Dedifferentiated amniotic fluid mesenchymal stem cell (primary cell): ENCODE measurements around the gene SH3TC1.

ENCODE experiments used
- DNase-seq: peaks from one replicate; pipeline ENCODE4 v3.0.0-alpha.2; 2016; ENCODE audit errors: extremely low spot score

Gene SH3TC1

GRCh38 chr4:8214136-8214535 is 15.0 kb downstream of the SH3TC1 start:
- no peak for DNase-seq

DNA sequence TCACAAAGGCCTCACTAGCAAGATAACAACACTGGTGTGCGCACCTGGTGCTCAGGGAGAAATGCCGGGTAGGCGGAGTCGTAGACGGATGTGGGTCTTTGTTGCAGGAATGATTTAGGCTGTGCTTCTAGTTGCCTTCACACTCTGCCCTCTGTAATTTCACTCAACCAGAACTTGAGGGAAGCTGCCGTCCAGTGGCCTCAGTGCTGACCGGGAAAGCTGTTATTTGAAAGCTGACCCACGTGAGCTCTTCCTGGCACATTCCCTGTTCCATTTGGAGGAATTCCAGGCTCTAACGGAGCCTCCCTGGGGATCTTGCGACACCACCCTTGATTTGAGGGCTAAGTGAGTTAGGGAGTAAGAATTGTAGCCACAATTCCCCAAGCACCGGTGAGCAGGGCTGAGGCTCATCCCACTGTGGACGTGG is 15.9 kb downstream of the SH3TC1 start:
- DNase-seq, result peak; percentile 18

GRCh38 chr4:8215641-8216442 is 16.8 kb downstream of the SH3TC1 start:
- no peak for DNase-seq

GRCh38 chr4:8216443-8217245 is 17.6 kb downstream of the SH3TC1 start:
- DNase-seq, result no peak

DNA sequence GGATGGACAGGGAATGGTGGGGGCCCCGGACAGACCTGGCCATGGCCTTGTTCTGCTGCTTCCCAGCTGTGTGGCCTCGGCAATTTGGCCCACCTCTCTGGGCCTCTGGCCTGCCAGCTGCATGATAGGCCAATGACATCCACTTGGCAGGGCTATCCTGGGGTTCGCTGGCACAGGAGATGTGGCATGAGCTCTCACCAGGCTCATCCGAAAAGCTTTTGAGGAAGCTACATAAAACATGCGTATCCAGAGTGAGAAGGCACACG is 18.1 kb downstream of the SH3TC1 start:
- DNase-seq, result no peak

DNA sequence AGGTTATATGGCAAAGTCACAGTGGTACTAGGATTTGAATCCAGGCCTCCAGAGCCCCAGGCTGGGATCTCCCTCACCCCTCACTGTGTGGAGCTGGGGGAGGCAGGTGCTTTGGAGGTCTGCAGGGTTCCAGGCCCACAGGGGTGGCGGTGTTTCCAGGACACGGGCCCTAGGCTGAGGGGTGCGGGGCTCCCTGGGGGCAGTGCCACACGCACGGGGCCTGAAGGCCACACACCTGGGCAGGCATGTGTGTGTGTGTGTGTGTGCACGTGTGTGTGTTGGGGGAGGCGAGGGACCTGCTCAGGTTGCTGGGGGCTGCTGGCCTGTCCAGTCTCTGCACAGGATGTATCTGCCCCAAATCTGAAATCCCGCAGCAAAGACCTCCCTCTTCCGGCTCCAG is 18.8 kb downstream of the SH3TC1 start:
- DNase-seq, result no peak

DNA sequence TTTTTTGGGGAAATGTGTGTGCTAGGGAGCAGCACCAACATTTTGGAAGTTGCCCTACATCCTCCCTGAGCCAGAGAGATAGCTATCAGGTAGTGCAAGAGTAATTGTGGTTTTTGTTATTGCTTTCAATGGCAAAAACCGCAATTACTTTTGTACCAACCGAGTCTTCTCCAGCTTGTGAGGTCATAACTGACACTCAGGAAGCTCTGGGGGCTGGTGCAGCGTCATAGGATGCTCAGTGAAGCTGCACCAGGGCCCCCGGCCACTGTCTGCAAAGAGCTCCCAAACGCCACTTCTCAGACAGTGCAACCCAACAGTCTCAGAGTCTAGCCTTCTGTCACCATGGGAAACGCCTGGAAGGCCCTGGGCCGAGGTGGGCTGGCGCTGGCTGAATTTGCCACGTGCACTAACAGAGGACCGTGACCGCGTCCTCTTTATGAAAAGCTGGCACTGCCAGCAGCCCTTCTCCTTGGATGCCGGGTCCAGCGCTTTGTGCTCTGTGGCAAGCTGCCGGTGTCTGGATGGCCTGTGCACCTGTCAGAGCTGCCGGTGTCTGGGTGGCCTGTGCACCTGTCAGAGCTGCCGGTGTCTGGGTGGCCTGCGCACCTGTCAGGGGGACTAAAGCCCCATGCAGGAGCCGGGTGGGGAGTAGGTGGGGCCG is 19.4 kb downstream of the SH3TC1 start:
- no peak for DNase-seq

DNA sequence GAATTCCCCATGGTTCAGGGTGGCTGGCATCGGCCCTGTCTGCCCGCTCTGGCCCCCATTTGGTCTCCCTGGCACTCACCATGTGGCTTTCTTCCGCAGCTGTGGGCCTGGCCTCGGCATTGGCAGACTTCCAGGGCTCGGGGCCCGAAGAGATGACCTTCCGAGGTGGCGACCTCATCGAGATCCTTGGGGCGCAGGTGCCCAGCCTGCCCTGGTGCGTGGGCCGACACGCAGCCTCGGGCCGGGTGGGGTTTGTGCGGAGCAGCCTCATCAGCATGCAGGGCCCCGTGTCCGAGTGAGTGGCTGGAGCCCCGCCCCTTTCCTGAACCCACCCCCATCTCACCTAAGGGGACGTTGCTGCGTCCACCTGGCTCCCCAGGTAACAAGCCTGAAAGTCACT is 20.1 kb downstream of the SH3TC1 start:
- no peak for DNase-seq

DNA sequence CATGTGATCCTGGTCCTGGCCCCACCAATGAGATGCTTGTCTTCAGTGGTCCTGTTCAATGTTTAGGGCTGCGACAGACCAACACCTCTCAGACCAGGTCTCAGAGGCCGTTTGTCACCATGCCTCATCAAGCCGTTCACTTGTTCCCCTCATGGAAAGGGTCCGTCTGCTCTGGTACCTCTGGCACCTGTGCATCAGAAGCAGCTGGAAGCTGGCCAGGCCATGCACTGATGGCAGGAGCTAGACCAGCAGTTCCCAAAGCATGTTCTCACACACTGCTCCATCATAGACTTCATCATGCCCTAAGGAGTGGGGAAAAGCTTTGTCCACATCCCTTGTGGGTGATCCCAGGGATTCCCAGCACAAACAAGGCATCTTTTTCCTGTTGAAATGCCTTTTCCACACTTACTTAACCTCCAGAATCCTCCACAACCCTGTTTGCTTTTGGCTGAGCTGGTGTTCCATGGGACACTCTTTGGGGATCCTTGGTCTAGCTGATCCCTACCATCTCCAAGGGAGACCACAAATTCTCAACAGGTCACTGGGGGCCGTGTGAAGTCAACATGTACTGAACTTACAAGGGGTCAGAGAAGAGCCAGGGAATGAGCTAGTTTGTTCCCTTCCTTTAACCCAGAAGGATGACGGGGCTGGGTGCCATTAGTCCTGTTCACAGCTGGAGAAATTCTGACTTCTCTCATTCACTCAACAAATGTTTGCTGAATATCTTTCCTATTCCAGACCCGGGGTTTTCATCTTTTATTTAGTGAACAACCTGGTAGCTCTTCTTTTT is 21.8 kb downstream of the SH3TC1 start:
- DNase-seq, result no peak

GRCh38 chr4:8221476-8221875 is 22.4 kb downstream of the SH3TC1 start:
- DNase-seq, result no peak

GRCh38 chr4:8221985-8222384 is 22.9 kb downstream of the SH3TC1 start:
- DNase-seq, result no peak

DNA sequence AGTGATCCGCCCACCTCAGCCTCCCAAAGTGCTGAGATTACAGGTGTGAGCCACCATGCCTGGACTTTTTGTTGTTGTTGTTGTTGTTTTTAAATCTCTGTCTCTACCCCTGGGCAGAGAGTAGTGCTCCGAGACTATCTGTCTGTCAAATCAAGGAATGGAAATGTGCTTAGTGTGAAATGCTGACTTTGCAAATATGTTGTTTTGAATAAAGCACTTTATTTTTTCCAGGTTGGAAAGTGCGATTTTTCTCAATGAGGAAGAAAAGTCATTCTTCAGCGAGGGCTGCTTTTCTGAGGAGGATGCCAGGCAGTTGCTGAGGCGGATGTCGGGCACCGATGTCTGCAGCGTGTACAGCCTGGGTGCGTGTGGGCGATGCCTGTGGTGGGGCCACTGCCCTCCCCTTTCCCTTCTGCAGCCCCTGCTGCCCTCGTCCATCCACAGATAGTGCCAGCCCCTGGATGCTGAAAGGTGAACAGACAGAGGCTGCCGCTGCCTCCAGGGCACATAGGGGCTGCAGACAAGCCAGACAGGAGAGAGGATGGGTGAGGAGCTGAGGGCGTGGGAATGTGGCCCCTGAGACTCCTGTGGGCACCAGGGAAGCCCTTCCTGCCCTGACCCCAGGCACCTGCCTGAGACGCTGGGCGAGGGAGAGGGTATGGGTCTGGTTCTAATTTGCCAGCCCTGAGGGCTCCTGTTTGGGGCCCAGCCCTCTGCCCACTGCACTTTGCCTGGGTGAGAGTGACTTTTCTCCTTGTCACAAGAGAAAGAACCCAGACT is 23.7 kb downstream of the SH3TC1 start:
- DNase-seq, result no peak

DNA sequence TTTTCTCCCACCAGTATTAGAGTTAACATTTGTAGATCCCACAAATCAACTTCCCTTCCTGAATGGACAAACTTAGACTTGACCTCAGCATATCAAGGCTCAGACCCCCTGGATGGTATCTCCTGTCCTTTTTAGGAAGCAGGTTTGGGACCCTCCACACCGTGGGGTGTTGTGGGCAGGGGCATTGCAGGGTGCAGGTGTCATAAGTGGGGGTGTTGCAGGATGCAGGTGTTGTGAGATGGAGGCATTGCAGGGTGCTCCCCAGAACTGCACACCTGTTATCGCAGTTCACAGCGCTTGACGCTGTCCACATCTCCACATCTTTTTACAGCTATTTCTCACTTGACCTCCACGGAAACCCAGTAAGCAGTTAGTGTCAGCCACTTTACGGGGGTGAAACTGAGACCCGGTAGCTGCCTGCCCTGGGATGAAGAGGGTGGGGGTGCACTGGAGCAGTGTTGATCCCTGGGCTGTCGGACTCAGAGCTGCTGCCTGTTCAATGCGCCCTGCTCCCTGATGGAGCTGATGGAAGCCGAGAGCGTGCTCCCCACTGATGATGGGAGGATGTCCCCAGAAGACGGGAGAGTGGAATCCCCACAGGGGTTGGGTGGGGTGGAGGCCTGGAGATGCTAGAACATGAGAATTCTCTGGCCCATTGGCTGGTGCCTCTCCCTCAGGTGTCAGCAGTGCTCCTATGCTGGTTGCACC is 25.3 kb downstream of the SH3TC1 start:
- DNase-seq, result no peak

DNA sequence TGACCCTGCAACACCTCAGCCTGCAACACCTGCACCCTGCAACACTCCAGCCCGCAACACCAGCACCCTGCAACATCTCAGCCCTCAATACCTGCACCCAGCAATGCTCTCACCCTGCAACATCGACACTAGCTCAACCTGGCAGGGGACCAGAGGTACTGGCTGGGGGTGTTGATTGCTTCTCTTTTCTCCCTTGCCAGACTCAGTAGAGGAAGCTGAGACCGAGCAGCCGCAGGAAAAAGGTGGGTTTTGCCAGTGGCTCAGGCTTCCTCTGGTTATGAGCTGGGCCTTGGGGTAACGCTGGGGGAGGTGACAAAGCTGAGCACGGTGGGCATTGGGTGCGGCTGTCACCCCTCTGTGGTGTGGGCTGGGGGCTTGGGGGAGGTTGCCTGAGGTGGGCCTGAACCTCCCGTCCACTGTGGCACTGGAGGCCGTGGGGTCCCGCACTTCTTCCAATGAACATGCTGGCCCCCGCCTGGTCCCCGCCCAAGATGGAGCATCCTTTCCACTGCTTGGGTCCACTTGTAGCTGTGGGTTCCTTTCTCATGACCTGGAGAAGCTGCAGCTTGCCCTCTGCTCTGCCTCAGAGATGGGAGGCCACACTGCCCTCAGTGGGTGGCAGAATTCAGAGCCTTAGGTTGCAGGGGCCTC is 26.0 kb downstream of the SH3TC1 start:
- DNase-seq, result no peak

DNA sequence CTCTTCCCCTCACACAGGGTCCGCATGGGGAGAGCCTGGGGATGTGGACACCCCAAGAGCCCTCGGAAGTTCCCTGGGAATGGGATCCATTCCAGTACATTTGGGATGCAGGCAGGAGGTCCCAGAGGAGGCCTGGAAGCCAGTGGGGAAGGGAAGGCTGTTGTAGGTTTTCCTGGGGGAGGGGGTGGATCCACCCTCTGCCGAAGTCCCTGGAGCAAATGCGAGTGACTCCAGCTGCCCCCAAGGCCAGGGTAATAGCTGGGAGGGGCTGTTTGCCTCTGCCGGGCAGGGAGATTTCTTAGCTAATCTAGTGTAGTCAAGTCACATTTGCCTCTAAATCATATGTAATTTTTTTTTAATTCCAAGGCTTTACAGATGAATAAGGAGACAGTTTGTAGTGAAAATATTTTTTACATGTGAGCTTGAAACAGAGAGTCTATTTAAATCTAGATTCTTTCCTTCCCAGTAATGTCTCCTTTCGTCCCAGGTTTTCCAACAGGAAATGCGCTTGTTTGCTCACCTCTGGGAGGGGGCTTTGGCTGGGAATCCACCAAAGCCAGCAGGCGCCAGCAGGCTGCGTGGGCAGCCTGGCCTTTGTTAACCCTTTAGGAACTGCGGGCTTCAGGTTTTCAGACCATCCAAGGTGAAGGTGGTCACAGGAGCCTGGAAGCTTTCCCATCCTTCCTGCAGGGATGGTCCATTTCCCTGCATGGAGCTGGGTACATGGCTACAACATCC is 26.8 kb downstream of the SH3TC1 start:
- no peak for DNase-seq

DNA sequence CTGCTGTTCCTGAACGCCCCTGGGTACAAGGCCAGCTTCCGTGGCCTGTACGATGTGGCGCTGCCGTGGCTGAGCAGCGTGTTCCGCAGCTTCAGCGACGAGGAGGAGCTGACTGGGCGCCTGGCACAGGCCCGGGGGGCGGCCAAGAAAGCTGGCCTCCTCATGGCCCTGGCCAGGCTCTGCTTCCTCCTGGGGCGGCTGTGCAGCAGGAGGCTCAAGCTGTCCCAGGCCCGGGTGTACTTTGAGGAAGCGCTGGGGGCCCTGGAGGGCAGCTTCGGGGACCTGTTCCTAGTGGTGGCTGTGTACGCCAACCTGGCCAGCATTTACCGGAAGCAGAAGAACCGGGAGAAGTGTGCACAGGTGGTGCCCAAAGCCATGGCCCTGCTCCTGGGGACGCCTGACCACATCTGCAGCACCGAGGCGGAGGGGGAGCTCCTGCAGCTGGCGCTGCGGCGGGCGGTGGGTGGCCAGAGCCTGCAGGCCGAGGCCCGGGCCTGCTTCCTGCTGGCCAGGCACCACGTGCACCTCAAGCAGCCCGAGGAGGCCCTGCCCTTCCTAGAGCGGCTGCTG is 28.2 kb downstream of the SH3TC1 start:
- no peak for DNase-seq

DNA sequence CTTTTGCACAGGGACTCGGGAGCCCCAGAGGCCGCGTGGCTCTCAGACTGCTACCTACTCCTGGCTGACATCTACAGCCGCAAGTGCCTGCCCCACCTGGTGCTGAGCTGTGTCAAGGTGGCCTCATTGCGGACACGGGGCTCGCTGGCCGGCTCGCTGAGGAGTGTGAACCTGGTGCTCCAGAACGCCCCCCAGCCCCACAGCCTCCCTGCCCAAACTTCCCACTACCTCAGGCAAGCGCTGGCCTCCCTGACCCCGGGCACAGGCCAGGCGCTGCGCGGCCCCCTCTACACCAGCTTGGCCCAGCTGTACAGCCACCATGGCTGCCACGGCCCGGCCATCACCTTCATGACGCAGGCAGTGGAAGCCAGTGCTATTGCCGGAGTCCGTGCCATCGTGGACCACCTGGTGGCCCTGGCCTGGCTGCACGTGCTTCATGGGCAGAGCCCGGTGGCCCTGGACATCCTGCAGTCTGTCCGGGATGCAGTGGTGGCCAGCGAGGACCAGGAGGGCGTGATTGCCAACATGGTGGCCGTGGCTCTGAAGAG is 28.8 kb downstream of the SH3TC1 start:
- DNase-seq, result no peak

- no peak for DNase-seq
These were observed 29.5 kb downstream of the SH3TC1 start for GRCh38 chr4:8228319-8229250.
